HCT116 (cell line): ENCODE results near the gene CALR3. TPM values are rescaled to one million over a fixed set of nuclear protein-coding genes. Genes with fewer than 3 reads are reported as not detected.

Source experiments
- ATAC-seq: fragments of 200-7000 bp; cut with Tn5 transposase; 2 replicates; pipeline ENCODE4 v1.9.1; 2020; ENCODE audit warnings: mild to moderate bottlenecking, moderate library complexity
- BruUV-seq: library from RNA; stranded (reverse); fragments of 400-500 nt; replicated peaks from 2 replicates; lab custom pipeline; 2021; lab: Mats Ljungman, UMichigan
- CTCF ChIA-PET: fragments of 300-600 bp; sonication (Branson Sonifier 250); formaldehyde crosslinking; loops from one replicate; lab custom pipeline; 2021; ENCODE audit warnings: antibody characterized with exemption; lab: Charles Lee
- POLR2A ChIA-PET: fragments of 300-600, 350-600 bp; sonication (Branson Sonifier 250); formaldehyde crosslinking; loops from one replicate; lab custom pipeline; 2021; ENCODE audit warnings: antibody characterized with exemption; lab: Charles Lee
- RAD21 ChIA-PET, 2 experiments: fragments of 300-600 bp; sonication (Branson Sonifier 250); formaldehyde crosslinking; loops; one replicate each; lab custom pipeline; 2023; ENCODE audit warnings: low total read pairs in 2 of 2; ENCODE audit not compliant: uncharacterized antibody in 2 of 2, unreplicated experiment in 2 of 2, low non-redundant PET in 1 of 2; lab: Charles Lee
- DNase-seq: peaks from one replicate; pipeline ENCODE4 v3.0.0-alpha.2; 2010; ENCODE audit warnings: low read depth, low spot score
- H2AFZ ChIP-seq: fragments of 200-600 bp; shearing (Covaris generic), sonication (generic); 2 replicates; pipeline ENCODE4 v1.6.1; 2017; ENCODE audit warnings: low read depth, mixed run types, mixed read lengths, antibody characterized with exemption, low read length; ENCODE audit not compliant: poor library complexity, severe bottlenecking
- H3K27ac ChIP-seq: 2 replicates; pipeline ENCODE4 v1.5.1; 2012; ENCODE audit warnings: low read depth, low read length
- H3K27me3 ChIP-seq: fragments of 200-600 bp; sonication (generic); 2 replicates; pipeline ENCODE4 v1.6.1; 2016; ENCODE audit warnings: mixed run types, low read length, mixed read lengths; ENCODE audit not compliant: insufficient read depth
- H3K36me3 ChIP-seq, 2 experiments: fragments of 200-500 bp in 1 of 2; fragments of 200-600 bp in 1 of 2; sonication (Bioruptor generic) in 1 of 2; sonication (generic) in 1 of 2; 2 replicates each; pipeline versions ENCODE4 v1.5.1 to v1.6.1; 2014 to 2016; ENCODE audit warnings: low read length in 2 of 2, inconsistent platforms in 1 of 2, mixed read lengths in 1 of 2, mixed run types in 1 of 2; ENCODE audit not compliant: insufficient read depth in 2 of 2, control insufficient read depth in 1 of 2
- H3K4me1 ChIP-seq, 2 experiments: fragments of 200-600 bp in 1 of 2; sonication (generic) in 1 of 2; 2 replicates each; pipeline versions ENCODE4 v1.5.1 to v1.6.1; 2012 to 2017; ENCODE audit warnings: low read length in 2 of 2, inconsistent platforms in 1 of 2, mild to moderate bottlenecking in 1 of 2, mixed read lengths in 1 of 2, mixed run types in 1 of 2, moderate library complexity in 1 of 2; ENCODE audit not compliant: insufficient read depth in 2 of 2, control insufficient read depth in 1 of 2
- H3K4me2 ChIP-seq: fragments of 200-600 bp; sonication (generic); 2 replicates; pipeline ENCODE4 v1.6.1; 2017; ENCODE audit warnings: mixed run types, low read length, mixed read lengths
- H3K4me3 ChIP-seq, 2 experiments: fragments of 200-600 bp in 1 of 2; sonication (generic) in 1 of 2; replicated peaks in 1 of 2; 2 replicates each; pipeline ENCODE4 v1.5.1; 2011 to 2016; ENCODE audit warnings: low read length in 2 of 2, control low read depth in 1 of 2, low read depth in 1 of 2, mild to moderate bottlenecking in 1 of 2, mixed read lengths in 1 of 2, mixed run types in 1 of 2
- H3K79me2 ChIP-seq: fragments of 200-600 bp; sonication (generic); 2 replicates; pipeline ENCODE4 v1.6.1; 2017; ENCODE audit warnings: mild to moderate bottlenecking, mixed run types, low read length, moderate library complexity, mixed read lengths; ENCODE audit not compliant: insufficient read depth
- H3K9ac ChIP-seq: fragments of 200-600 bp; sonication (generic); 2 replicates; pipeline ENCODE4 v1.6.1; 2016; ENCODE audit warnings: low read length, mixed read lengths
- H3K9me2 ChIP-seq: fragments of 200-600 bp; sonication (generic), shearing (Covaris generic); 2 replicates; pipeline ENCODE4 v1.6.1; 2017; ENCODE audit warnings: mixed run types, mild to moderate bottlenecking, moderate library complexity; ENCODE audit not compliant: insufficient read depth
- H3K9me3 ChIP-seq, 2 experiments: fragments of 200-500 bp in 1 of 2; fragments of 200-600 bp in 1 of 2; sonication (Bioruptor generic) in 1 of 2; sonication (generic) in 1 of 2; 2 replicates each; pipeline ENCODE4 v1.6.1; 2014 to 2017; ENCODE audit warnings: low read length in 2 of 2, mixed read lengths in 2 of 2, inconsistent platforms in 1 of 2, low read depth in 1 of 2, mild to moderate bottlenecking in 1 of 2, mixed run types in 1 of 2, moderate library complexity in 1 of 2; ENCODE audit not compliant: control insufficient read depth in 1 of 2, insufficient read depth in 1 of 2
- H4K20me1 ChIP-seq: fragments of 200-600 bp; sonication (generic), shearing (Covaris generic); 2 replicates; pipeline ENCODE4 v1.6.1; 2017; ENCODE audit warnings: mixed run types, mild to moderate bottlenecking, moderate library complexity; ENCODE audit not compliant: insufficient read depth
- ATF3 ChIP-seq: IDR thresholded peaks from 2 replicates; pipeline ENCODE4 v1.6.1; 2012
- CBX3 ChIP-seq: IDR thresholded peaks from 2 replicates; pipeline ENCODE4 v1.6.1; 2012; ENCODE audit warnings: low read depth
- CEBPB ChIP-seq: IDR thresholded peaks from 2 replicates; pipeline ENCODE4 v1.6.1; 2012; ENCODE audit warnings: low read depth
- CTCF ChIP-seq, 3 experiments: fragments of 200-600 bp in 1 of 3; sonication (generic) in 1 of 3; IDR thresholded peaks in 2 of 3; conservative IDR thresholded peaks in 1 of 3; 2 replicates each; pipeline ENCODE4 v1.5.1; 2012 to 2017; ENCODE audit warnings: low read depth in 2 of 3, low read length in 2 of 3, antibody characterized with exemption in 1 of 3, borderline replicate concordance in 1 of 3, control low read depth in 1 of 3, mild to moderate bottlenecking in 1 of 3, mixed read lengths in 1 of 3, mixed run types in 1 of 3, moderate library complexity in 1 of 3; ENCODE audit not compliant: insufficient read depth in 1 of 3
- EZH2phosphoT487 ChIP-seq: fragments of 200-600 bp; IDR thresholded peaks from 2 replicates; pipeline ENCODE4 v1.6.1; 2018; ENCODE audit warnings: antibody characterized with exemption, borderline replicate concordance
- FOSL1 ChIP-seq: IDR thresholded peaks from 2 replicates; pipeline ENCODE4 v1.6.1; 2012; ENCODE audit warnings: low read depth
- JUND ChIP-seq: IDR thresholded peaks from 2 replicates; pipeline ENCODE4 v1.6.1; 2012
- MAX ChIP-seq: IDR thresholded peaks from 2 replicates; pipeline ENCODE4 v1.6.1; 2012
- POLR2AphosphoS5 ChIP-seq: IDR thresholded peaks from 2 replicates; pipeline ENCODE4 v1.6.1; 2011; ENCODE audit warnings: mild to moderate bottlenecking, low read depth, low read length, moderate library complexity
- RAD21 ChIP-seq: IDR thresholded peaks from 2 replicates; pipeline ENCODE4 v1.6.1; 2012; ENCODE audit warnings: low read depth, mild to moderate bottlenecking
- YY1 ChIP-seq: IDR thresholded peaks from 2 replicates; pipeline ENCODE4 v1.6.1; 2011; ENCODE audit warnings: low read length, low read depth, moderate library complexity, mild to moderate bottlenecking; ENCODE audit not compliant: insufficient replicate concordance; ENCODE audit errors: extremely low read depth
- intact Hi-C: fragments of 100-400 bp; cut with micrococcal nuclease; formaldehyde crosslinking; loops from 2 replicates; pipeline ENCODE4 v1.10.0; 2022
- total RNA-seq: library from RNA; stranded (reverse); gene quantifications from one replicate; pipeline ENCODE4 v1.2.1, GENCODE V29; 2021; ENCODE audit not compliant: unreplicated experiment

CALR3 gene
- total RNA-seq, 1 experiment from 2014 or later: not detected

- Histone ChIP-seq H3K27me3 (no peaks in the 10 kb centered on the region), H3K9ac (no peak overlapping the region), H3K36me3 (peaks cover 37 to 68% of the 10 kb centered on the region in 2 experiments; a peak in 3 of 4 replicates), H3K79me2 (no peaks in the 10 kb centered on the region; the same call in 1 of the 2 replicates), H4K20me1 (no peaks in the 10 kb centered on the region), H3K9me3 (no peaks in the 10 kb centered on the region), H3K4me3 (no peak overlapping the region), H3K4me2 (no peak overlapping the region), H3K27ac (no peak overlapping the region), H2AFZ (no peak overlapping the region), H3K9me2 (no peaks in the 10 kb centered on the region), H3K4me1 (no peaks in the 10 kb centered on the region)
- POLR2A ChIA-PET: no interaction called here
- RAD21 ChIA-PET: no interaction called here
- no TSS peak for BruUV-seq
- ATAC-seq (no peak), DNase-seq (no peak)
- CTCF ChIA-PET: no interaction called here
- TF ChIP-seq ATF3 (no peak), CTCF (IDR thresholded peaks at IDR 0.05 in 2 of 3, conservative IDR thresholded peaks at IDR 0.05 in 1 of 3; ENCODE audit: borderline replicate concordance in 1 of 3, insufficient read depth in 1 of 3, low read depth in 2 of 3, low read length in 2 of 3) (no peak), JUND (no peak), CEBPB (no peak), CBX3 (no peak), FOSL1 (no peak), MAX (no peak), EZH2phosphoT487 (no peak), YY1 (no peak), RAD21 (no peak), POLR2AphosphoS5 (no peak)
- intact Hi-C loops: no loop called here
Observed at GRCh38 chr19:16520074-16520973, 24.4 kb upstream of the CALR3 start.
